Mucosa of descending colon (tissue), 3 donors: ENCODE measurements around the gene TDRD9. TPM values are rescaled to one million over a fixed set of nuclear protein-coding genes. Genes with fewer than 3 reads are reported as not detected.
A peak's percentile ranks its signal among the peaks of the same experiment; 100 is the strongest.

Source experiments
- ATAC-seq: fragments of 200-7000 bp; cut with Tn5 transposase; one replicate; pipeline ENCODE4 v1.9.1; 2020; ENCODE audit warnings: mild to moderate bottlenecking, moderate library complexity
- DNase-seq, 3 donors: peaks; one replicate each; pipeline ENCODE4 v3.0.0-alpha.2; 2020
- H3K36me3 ChIP-seq: fragments of 200-600 bp; one replicate; pipeline ENCODE4 v1.8.0; 2021; ENCODE audit warnings: low read depth, mild to moderate bottlenecking
- H3K4me1 ChIP-seq: fragments of 200-600 bp; one replicate; pipeline ENCODE4 v1.8.0; 2021; ENCODE audit warnings: low read depth, mild to moderate bottlenecking
- H3K4me3 ChIP-seq: fragments of 200-600 bp; one replicate; pipeline ENCODE4 v1.8.0; 2021; ENCODE audit warnings: mild to moderate bottlenecking
- H3K9me3 ChIP-seq: fragments of 200-600 bp; one replicate; pipeline ENCODE4 v1.8.0; 2021; ENCODE audit warnings: mild to moderate bottlenecking
- intact Hi-C, 2 donors: fragments of 100-400 bp; cut with DNase I in 1 of 2; cut with micrococcal nuclease in 1 of 2; formaldehyde crosslinking; loops; one replicate each; pipeline versions ENCODE4 v1.11.0 to v1.11.1; 2022; cut with DNase I, micrococcal nuclease
- total RNA-seq, 3 donors: library from RNA; stranded (reverse); fragmentation: NEBNext Ultra II Directional in 2 of 3; extraction: Animal tissue kit (Norgen Biotek cat#: 25700) in 2 of 3; gene quantifications; one replicate each; pipeline versions ENCODE4 v1.2.1 to v1.2.4, GENCODE V29; 2021 to 2023
- TF ChIP-seq, protein P1 (sequence below): fragments of 200-600 bp; IDR thresholded peaks from one replicate; pipeline ENCODE4 v1.8.0; 2022; ENCODE audit warnings: antibody characterized with exemption, mild to moderate bottlenecking
- donor health status: DM: no; HTN: no; CAD: no; lungs with moderate emphysema.
- donor health status: DM: no; HTN: no; CAD: no.
- donor health status: DM: no; HTN: yes; CAD: no.

The TDRD9 gene
- total RNA-seq, 3 donors from 2014 or later = 0.39 to 0.98 (median 0.63) TPM

DNA sequence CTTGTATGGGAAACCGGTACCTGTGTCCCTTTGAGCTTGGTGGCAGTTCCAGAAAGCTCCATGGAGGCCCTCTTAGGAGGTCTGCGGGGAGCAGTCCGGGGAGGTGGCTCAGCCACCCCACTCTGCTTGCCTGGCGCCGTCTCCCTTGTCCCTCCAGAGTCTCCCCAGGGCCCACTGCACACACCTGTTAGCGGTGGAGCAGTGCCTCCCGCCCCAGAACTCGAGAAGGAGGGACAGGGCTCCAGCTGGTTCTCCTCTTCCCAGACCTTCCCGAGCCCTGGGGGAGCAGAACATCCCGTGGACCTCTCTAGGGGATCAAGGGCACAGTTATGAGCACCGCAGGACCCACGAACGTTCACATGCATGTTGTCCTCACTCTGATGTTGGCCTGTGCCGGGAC is 168.1 kb downstream of the TDRD9 start:
- TF ChIP-seq, protein P1, sequence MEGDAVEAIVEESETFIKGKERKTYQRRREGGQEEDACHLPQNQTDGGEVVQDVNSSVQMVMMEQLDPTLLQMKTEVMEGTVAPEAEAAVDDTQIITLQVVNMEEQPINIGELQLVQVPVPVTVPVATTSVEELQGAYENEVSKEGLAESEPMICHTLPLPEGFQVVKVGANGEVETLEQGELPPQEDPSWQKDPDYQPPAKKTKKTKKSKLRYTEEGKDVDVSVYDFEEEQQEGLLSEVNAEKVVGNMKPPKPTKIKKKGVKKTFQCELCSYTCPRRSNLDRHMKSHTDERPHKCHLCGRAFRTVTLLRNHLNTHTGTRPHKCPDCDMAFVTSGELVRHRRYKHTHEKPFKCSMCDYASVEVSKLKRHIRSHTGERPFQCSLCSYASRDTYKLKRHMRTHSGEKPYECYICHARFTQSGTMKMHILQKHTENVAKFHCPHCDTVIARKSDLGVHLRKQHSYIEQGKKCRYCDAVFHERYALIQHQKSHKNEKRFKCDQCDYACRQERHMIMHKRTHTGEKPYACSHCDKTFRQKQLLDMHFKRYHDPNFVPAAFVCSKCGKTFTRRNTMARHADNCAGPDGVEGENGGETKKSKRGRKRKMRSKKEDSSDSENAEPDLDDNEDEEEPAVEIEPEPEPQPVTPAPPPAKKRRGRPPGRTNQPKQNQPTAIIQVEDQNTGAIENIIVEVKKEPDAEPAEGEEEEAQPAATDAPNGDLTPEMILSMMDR = no peak
- Histone ChIP-seq H3K36me3 (no peaks in the 10 kb centered on the region), H3K4me1 (peaks cover 24% of the 10 kb centered on the region), H3K4me3 (no peak overlapping the region), H3K9me3 (no peaks in the 10 kb centered on the region)
- intact Hi-C loops = no loop called here
- ATAC-seq = no peak
- DNase-seq = peak in 1 of 3 donors; percentile 31

DNA sequence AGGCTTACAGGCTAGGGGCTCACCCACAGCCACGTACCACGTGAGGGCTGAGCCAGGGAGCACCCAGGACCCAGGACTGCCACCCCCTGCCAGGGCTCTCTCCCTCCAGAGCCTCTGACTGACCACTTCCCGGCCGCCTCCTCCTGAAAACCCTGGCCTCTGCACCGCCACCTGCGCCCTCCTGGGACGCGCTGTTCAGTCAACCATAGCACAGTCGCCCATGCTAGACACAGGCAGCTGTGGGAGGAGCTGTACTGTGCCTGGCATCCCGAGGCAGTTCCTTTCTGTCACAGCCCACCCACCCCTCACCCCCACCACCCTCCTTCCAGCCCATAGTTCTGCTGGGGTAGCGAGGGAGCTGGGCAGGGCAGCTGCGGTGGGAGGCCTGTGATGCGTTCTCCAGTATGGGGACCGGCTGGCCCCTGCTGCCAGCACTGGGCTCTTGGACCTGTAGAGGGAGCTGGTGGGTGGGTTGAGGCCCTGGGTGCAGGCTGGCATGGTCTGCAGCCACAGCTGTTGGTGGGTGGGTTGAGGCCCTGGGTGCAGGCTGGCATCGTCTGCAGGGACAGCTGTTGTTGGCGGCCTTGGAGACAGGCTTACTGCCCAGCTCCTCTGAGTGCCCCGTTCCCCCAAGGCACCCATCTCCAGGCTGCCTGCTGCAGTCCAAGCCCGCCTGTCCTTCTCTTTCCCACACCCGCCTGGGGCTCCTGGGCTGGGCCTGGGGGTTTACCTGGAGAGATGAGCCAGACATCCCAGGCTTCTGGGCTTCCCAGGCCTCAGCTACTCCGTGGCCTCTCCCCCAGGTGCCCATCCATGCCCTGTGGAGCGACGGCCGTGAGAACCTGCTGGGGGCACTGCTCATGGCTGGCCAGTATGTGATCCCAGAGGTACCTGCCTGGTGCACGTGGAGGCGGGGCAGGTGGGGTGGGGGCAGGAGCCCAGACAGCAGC is 168.8 kb downstream of the TDRD9 start:
- H3K4me1 ChIP-seq = peaks cover 28% of the 10 kb centered on the region
- H3K36me3 ChIP-seq = no peaks in the 10 kb centered on the region
- no peak overlapping the region for H3K4me3 ChIP-seq
- intact Hi-C loops = no loop called here
- TF ChIP-seq, protein P1 = no peak
- no peaks in the 10 kb centered on the region for H3K9me3 ChIP-seq
- DNase-seq (peak in 2 of 3 donors; percentile 40 to 41), ATAC-seq (no peak)

DNA sequence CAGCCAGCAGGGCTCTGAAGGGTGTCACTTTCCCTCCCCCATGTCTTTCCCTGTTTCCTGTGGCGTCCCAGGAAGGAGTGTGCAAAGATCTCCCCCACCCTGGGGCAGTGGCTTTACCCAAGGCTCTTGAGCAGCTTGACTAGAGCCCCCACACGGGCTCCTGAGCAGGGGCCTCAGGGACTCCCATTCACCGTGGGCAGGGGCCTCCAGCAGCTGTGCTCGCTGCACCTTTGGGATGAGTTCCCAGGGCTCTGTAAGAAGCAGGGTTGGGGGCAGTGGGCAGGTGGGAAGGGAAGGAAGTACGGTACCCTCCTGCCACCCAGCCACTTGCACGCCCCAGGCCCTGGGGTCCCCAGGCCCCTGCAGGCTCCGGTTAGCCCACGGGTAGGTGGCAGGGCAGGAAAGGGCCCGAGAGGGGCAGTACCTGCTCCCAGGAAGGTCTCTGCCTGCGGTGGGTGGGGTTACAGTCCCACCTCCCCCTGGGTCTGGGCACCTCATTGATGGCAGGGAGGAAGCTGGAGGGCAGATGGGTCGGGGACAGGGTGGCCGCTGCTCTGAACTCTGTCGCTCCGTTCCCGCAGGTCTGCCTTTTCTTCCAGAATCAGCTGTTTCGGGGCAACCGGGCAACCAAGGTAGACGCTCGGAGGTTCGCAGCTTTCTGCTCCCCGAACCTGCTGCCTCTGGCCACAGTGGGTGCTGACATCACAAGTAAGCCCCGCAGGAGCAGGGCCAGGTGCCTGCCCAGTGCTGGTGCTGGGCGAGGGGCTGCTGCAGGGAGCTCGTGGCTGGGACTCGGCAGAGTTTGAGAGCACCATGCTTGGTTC is 170.2 kb downstream of the TDRD9 start:
- Histone ChIP-seq H3K4me1 (peaks cover 28% of the 10 kb centered on the region), H3K36me3 (no peaks in the 10 kb centered on the region), H3K4me3 (no peak overlapping the region), H3K9me3 (no peaks in the 10 kb centered on the region)
- intact Hi-C loops = no loop called here
- no peak for ATAC-seq
- DNase-seq = peak in 2 of 3 donors; percentile 22 to 40
- TF ChIP-seq, protein P1 = no peak

DNA sequence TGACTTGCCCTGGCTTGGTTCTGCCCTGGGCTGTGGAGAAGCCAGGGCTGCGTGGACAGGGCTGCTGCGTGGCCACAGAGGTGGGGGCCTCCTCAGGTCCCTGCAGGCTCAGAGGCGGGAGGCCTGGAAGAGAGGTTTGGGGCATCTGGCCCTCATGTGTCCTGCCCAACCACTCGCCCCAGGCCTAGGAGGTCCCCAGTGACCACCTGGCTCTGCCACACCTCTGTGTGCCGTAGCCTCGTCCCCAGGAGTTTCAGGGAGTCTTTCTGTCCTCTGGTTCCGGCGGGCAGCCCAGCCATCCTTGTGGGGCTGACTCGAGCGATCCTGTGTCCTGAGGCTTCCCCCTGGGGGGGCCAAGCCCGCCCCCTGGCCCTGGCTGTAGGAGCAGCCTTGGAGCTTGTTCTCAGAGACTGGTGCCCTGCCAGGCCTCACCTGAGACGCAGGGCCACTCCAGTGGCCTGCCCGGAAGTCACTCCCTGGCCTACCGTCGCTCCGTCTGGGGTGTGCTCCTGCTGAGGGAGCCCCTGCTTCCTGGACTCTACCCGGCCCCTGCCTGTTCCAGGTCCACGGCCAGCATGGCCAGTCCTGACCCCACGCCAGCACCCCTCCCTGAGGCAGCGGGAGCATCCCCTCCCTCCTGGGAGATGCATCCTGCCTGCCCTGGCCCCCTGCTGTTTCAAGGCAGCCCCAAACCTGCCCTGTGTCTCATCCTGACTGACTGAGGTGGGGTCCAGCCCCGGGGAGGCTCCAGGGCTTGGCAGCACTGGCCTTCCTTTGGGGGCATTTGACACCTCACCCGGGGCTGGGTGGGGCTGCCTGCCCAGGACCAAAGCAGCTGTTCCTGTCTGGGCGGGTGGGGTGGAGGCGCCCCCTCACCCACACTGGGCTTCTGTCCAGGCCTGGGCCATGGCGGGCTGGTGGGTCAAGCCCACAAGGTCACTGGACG is 171.1 kb downstream of the TDRD9 start:
- DNase-seq = peak in 2 of 3 donors; percentile 45 to 46
- Histone ChIP-seq H3K36me3 (no peaks in the 10 kb centered on the region), H3K4me1 (peaks cover 23% of the 10 kb centered on the region), H3K4me3 (no peak overlapping the region), H3K9me3 (no peaks in the 10 kb centered on the region)
- intact Hi-C loops = no loop called here
- ATAC-seq = no peak
- TF ChIP-seq, protein P1 = no peak
